Measurements from ENCODE around the gene KRTAP5-6.

- no peak for TF ChIP-seq CEBPB (IDR thresholded peaks at IDR 0.05)
- no peak for TF ChIP-seq EGR1 (IDR thresholded peaks at IDR 0.05)
- TF ChIP-seq REST (IDR thresholded peaks at IDR 0.05; ENCODE audit: low read depth): no peak
- no peak for TF ChIP-seq TAF1 (IDR thresholded peaks at IDR 0.05; ENCODE audit: low read depth)
- TF ChIP-seq EP300 (IDR thresholded peaks at IDR 0.05; ENCODE audit: borderline replicate concordance): no peak
- TF ChIP-seq FOXM1 (IDR thresholded peaks at IDR 0.05; ENCODE audit: borderline replicate concordance, low read depth): no peak
- TF ChIP-seq MAX (IDR thresholded peaks at IDR 0.05): no peak
- TF ChIP-seq USF1 (IDR thresholded peaks at IDR 0.05): no peak
Observed at GRCh38 chr11:1714908-1715885, 18.2 kb downstream of the KRTAP5-6 start.
